ENCODE measurements around the gene SPG7.
A peak's percentile ranks its signal among the peaks of the same experiment; 100 is the strongest.
"Not testable (repeated sequence)": the region's sequence is repeated elsewhere in the genome, so short reads cannot be mapped to it uniquely, and the experiment has no call there.

The SPG7 gene

GRCh38 chr16:89570342-89570923, 62.2 kb downstream of the SPG7 start:
- H3K14ac ChIP-seq (ENCODE audit: low read length in 2 of 2): no peak overlapping the region
- peaks cover 0 to 5% of the 10 kb centered on the region in 2 experiments for H3K36me3 ChIP-seq (ENCODE audit: control insufficient read depth in 1 of 2, insufficient read depth in 2 of 2, low read depth in 1 of 2, low read length in 2 of 2)
- no peak overlapping the region for H2BK5ac ChIP-seq (ENCODE audit: low read depth, low read length, poor library complexity, severe bottlenecking)
- H3K4ac ChIP-seq (ENCODE audit: low read depth in 1 of 2, low read length in 2 of 2): no peak overlapping the region
- DNase-seq: no peak
- no peak overlapping the region for H4K8ac ChIP-seq (ENCODE audit: low read length)
- 89% methylated on average over 25 of the region's 30 CpGs for WGBS
- no peak overlapping the region for H3K18ac ChIP-seq (ENCODE audit: low read depth in 1 of 2, low read length in 2 of 2)
- no peak overlapping the region for H2AFZ ChIP-seq (ENCODE audit: low read depth, low read length)
- no peak overlapping the region for H2BK120ac ChIP-seq (ENCODE audit: low read depth, low read length)
- no peaks in the 10 kb centered on the region for H3K9me3 ChIP-seq (ENCODE audit: control insufficient read depth, low read length)
- H3K4me1 ChIP-seq (ENCODE audit: control insufficient read depth, insufficient read depth, low read depth, low read length): peaks cover 26% of the 10 kb centered on the region
- no peak overlapping the region for H3K4me3 ChIP-seq (ENCODE audit: insufficient read depth in 1 of 2, low read depth in 1 of 2, low read length in 2 of 2)
- H3K4me2 ChIP-seq (ENCODE audit: low read length, poor library complexity, severe bottlenecking): no peak overlapping the region
- no peak overlapping the region for H3K9ac ChIP-seq (ENCODE audit: low read length)
- H3K79me1 ChIP-seq (replicated peaks; ENCODE audit: low read length, poor library complexity, severe bottlenecking): no peaks in the 10 kb centered on the region
- H2BK12ac ChIP-seq (ENCODE audit: low read length in 2 of 2): no peak overlapping the region
- peaks cover 9 to 47% of the 10 kb centered on the region in 2 experiments for H3K27me3 ChIP-seq (ENCODE audit: control insufficient read depth in 1 of 2, insufficient read depth in 1 of 2, low read length in 2 of 2)
- H3K27ac ChIP-seq (ENCODE audit: low read length, poor library complexity, severe bottlenecking): no peak overlapping the region
- H4K91ac ChIP-seq (ENCODE audit: low read length): no peak overlapping the region
- H3K23ac ChIP-seq (ENCODE audit: low read length in 2 of 2): no peak overlapping the region
- no peak overlapping the region for H2AK5ac ChIP-seq (ENCODE audit: low read length, severe bottlenecking)
- H2BK15ac ChIP-seq (ENCODE audit: low read depth, poor library complexity, severe bottlenecking): no peak overlapping the region

- H3K4ac ChIP-seq (ENCODE audit: low read depth in 1 of 2, low read length in 2 of 2); H3K14ac ChIP-seq (ENCODE audit: low read length in 2 of 2); H3K79me1 ChIP-seq (replicated peaks; ENCODE audit: low read length, poor library complexity, severe bottlenecking); H3K9me3 ChIP-seq (ENCODE audit: control insufficient read depth, low read length); H2BK12ac ChIP-seq (ENCODE audit: low read length in 2 of 2); H3K36me3 ChIP-seq (ENCODE audit: control insufficient read depth in 1 of 2, insufficient read depth in 2 of 2, low read depth in 1 of 2, low read length in 2 of 2); H4K91ac ChIP-seq (ENCODE audit: low read length); H2BK15ac ChIP-seq (ENCODE audit: low read depth, poor library complexity, severe bottlenecking); H3K18ac ChIP-seq (ENCODE audit: low read depth in 1 of 2, low read length in 2 of 2); H4K8ac ChIP-seq (ENCODE audit: low read length); H2BK5ac ChIP-seq (ENCODE audit: low read depth, low read length, poor library complexity, severe bottlenecking); H3K4me3 ChIP-seq (ENCODE audit: insufficient read depth in 1 of 2, low read depth in 1 of 2, low read length in 2 of 2); H3K27ac ChIP-seq (ENCODE audit: low read length, poor library complexity, severe bottlenecking); H3K4me2 ChIP-seq (ENCODE audit: low read length, poor library complexity, severe bottlenecking); DNase-seq; H3K9ac ChIP-seq (ENCODE audit: low read length); H2BK120ac ChIP-seq (ENCODE audit: low read depth, low read length); H2AK5ac ChIP-seq (ENCODE audit: low read length, severe bottlenecking); H2AFZ ChIP-seq (ENCODE audit: low read depth, low read length); H3K23ac ChIP-seq (ENCODE audit: low read length in 2 of 2): not testable (repeated sequence)
- H3K4me1 ChIP-seq (ENCODE audit: control insufficient read depth, insufficient read depth, low read depth, low read length): peaks cover 25% of the 10 kb centered on the region
- peaks cover 9 to 50% of the 10 kb centered on the region in 2 experiments for H3K27me3 ChIP-seq (ENCODE audit: control insufficient read depth in 1 of 2, insufficient read depth in 1 of 2, low read length in 2 of 2)
- WGBS: 96% methylated on average over 34 of the region's 36 CpGs
Measured at GRCh38 chr16:89570983-89571598, 62.9 kb downstream of the SPG7 start.

- Histone ChIP-seq H4K91ac (ENCODE audit: low read length) (no peak overlapping the region), H2AK5ac (ENCODE audit: low read length, severe bottlenecking) (no peak overlapping the region), H3K4ac (ENCODE audit: low read depth in 1 of 2, low read length in 2 of 2) (no peak overlapping the region), H3K14ac (ENCODE audit: low read length in 2 of 2) (no peak overlapping the region), H3K18ac (ENCODE audit: low read depth in 1 of 2, low read length in 2 of 2) (no peak overlapping the region), H3K4me1 (ENCODE audit: control insufficient read depth, insufficient read depth, low read depth, low read length) (peaks cover 27% of the 10 kb centered on the region), H3K9me3 (ENCODE audit: control insufficient read depth, low read length) (no peaks in the 10 kb centered on the region), H3K27me3 (ENCODE audit: control insufficient read depth in 1 of 2, insufficient read depth in 1 of 2, low read length in 2 of 2) (peaks cover 9 to 55% of the 10 kb centered on the region in 2 experiments), H3K4me3 (ENCODE audit: insufficient read depth in 1 of 2, low read depth in 1 of 2, low read length in 2 of 2) (no peak overlapping the region), H2BK5ac (ENCODE audit: low read depth, low read length, poor library complexity, severe bottlenecking) (no peak overlapping the region), H3K23ac (ENCODE audit: low read length in 2 of 2) (no peak overlapping the region), H3K36me3 (ENCODE audit: control insufficient read depth in 1 of 2, insufficient read depth in 2 of 2, low read depth in 1 of 2, low read length in 2 of 2) (peaks cover 0 to 3% of the 10 kb centered on the region in 2 experiments), H3K79me1 (replicated peaks; ENCODE audit: low read length, poor library complexity, severe bottlenecking) (no peaks in the 10 kb centered on the region), H3K4me2 (ENCODE audit: low read length, poor library complexity, severe bottlenecking) (no peak overlapping the region), H2AFZ (ENCODE audit: low read depth, low read length) (no peak overlapping the region), H3K27ac (ENCODE audit: low read length, poor library complexity, severe bottlenecking) (no peak overlapping the region), H2BK15ac (ENCODE audit: low read depth, poor library complexity, severe bottlenecking) (peak overlapping the region; percentile 12), H2BK12ac (ENCODE audit: low read length in 2 of 2) (no peak overlapping the region), H3K9ac (ENCODE audit: low read length) (no peak overlapping the region), H2BK120ac (ENCODE audit: low read depth, low read length) (no peak overlapping the region), H4K8ac (ENCODE audit: low read length) (no peak overlapping the region)
- 94% methylated on average over 18 of the region's 18 CpGs for WGBS
- DNase-seq: no peak
Measured at GRCh38 chr16:89571636-89572035, 63.4 kb downstream of the SPG7 start.

- Histone ChIP-seq H2BK5ac (ENCODE audit: low read depth, low read length, poor library complexity, severe bottlenecking) (no peak overlapping the region), H3K79me1 (replicated peaks; ENCODE audit: low read length, poor library complexity, severe bottlenecking) (no peaks in the 10 kb centered on the region), H3K27ac (ENCODE audit: low read length, poor library complexity, severe bottlenecking) (no peak overlapping the region), H4K91ac (ENCODE audit: low read length) (no peak overlapping the region), H2BK120ac (ENCODE audit: low read depth, low read length) (no peak overlapping the region), H3K27me3 (ENCODE audit: control insufficient read depth in 1 of 2, insufficient read depth in 1 of 2, low read length in 2 of 2) (peaks cover 9 to 59% of the 10 kb centered on the region in 2 experiments), H4K8ac (ENCODE audit: low read length) (no peak overlapping the region), H3K9me3 (ENCODE audit: control insufficient read depth, low read length) (no peaks in the 10 kb centered on the region), H3K23ac (ENCODE audit: low read length in 2 of 2) (no peak overlapping the region), H2AK5ac (ENCODE audit: low read length, severe bottlenecking) (no peak overlapping the region), H3K4ac (ENCODE audit: low read depth in 1 of 2, low read length in 2 of 2) (no peak overlapping the region), H2BK12ac (ENCODE audit: low read length in 2 of 2) (no peak overlapping the region), H3K4me3 (ENCODE audit: insufficient read depth in 1 of 2, low read depth in 1 of 2, low read length in 2 of 2) (no peak overlapping the region), H3K14ac (ENCODE audit: low read length in 2 of 2) (no peak overlapping the region), H2AFZ (ENCODE audit: low read depth, low read length) (no peak overlapping the region), H2BK15ac (ENCODE audit: low read depth, poor library complexity, severe bottlenecking) (no peak overlapping the region), H3K18ac (ENCODE audit: low read depth in 1 of 2, low read length in 2 of 2) (no peak overlapping the region), H3K4me2 (ENCODE audit: low read length, poor library complexity, severe bottlenecking) (no peak overlapping the region), H3K9ac (ENCODE audit: low read length) (no peak overlapping the region), H3K36me3 (ENCODE audit: control insufficient read depth in 1 of 2, insufficient read depth in 2 of 2, low read depth in 1 of 2, low read length in 2 of 2) (peaks cover 0 to 3% of the 10 kb centered on the region in 2 experiments), H3K4me1 (ENCODE audit: control insufficient read depth, insufficient read depth, low read depth, low read length) (peaks cover 28% of the 10 kb centered on the region)
- WGBS: 96% methylated on average over 14 of the region's 14 CpGs
- DNase-seq: no peak
Measured at GRCh38 chr16:89572073-89572484, 63.9 kb downstream of the SPG7 start.
